Adrenal gland (tissue), 5 donors: ENCODE measurements around the gene MOB1A.

Experiments used
- CTCF ChIP-seq, 6 experiments: fragments of 450-650 bp in 4 of 6; fragments of 200-600 bp in 2 of 6; sonication (generic) in 1 of 6; IDR thresholded peaks; 1 replicate in 5 of 6; 2 replicates in 1 of 6; pipeline versions ENCODE4 v1.5.1 to v1.8.0; 2016 to 2021; ENCODE audit warnings: antibody characterized with exemption in 6 of 6, mild to moderate bottlenecking in 2 of 6, moderate library complexity in 1 of 6
- POLR2A ChIP-seq, 2 donors: fragments of 450-650 bp; IDR thresholded peaks; one replicate each; pipeline ENCODE4 v1.6.1; 2017; ENCODE audit warnings: antibody characterized with exemption in 2 of 2, mild to moderate bottlenecking in 2 of 2, moderate library complexity in 1 of 2
- donor health status: DM: no; HTN: no; CAD: no.

GRCh38 chr2:74119912-74120825 lies 58.5 kb downstream of the MOB1A start:
- TF ChIP-seq CTCF (IDR thresholded peaks at IDR 0.05) (peak; percentile 37 to 65 (median 51)), POLR2A (IDR thresholded peaks at IDR 0.05) (peak; percentile 21 to 46)
